OCI-LY7 (cell line): ENCODE results near the gene AS3MT. TPM values are rescaled to one million over a fixed set of nuclear protein-coding genes. Genes with fewer than 3 reads are reported as not detected.
"Not testable (repeated sequence)": the region's sequence is repeated elsewhere in the genome, so short reads cannot be mapped to it uniquely, and the experiment has no call there.

ENCODE experiments used
- BruUV-seq: library from RNA; stranded (reverse); fragments of 400-500 nt; replicated peaks from 2 replicates; lab custom pipeline; 2021; lab: Mats Ljungman, UMichigan
- CTCF ChIA-PET: fragments of 300-600 bp; sonication (Branson Sonifier 250); formaldehyde crosslinking; loops from one replicate; lab custom pipeline; 2022; ENCODE audit warnings: antibody characterized with exemption; ENCODE audit not compliant: unreplicated experiment; lab: Charles Lee
- POLR2A ChIA-PET: fragments of 300-600 bp; sonication (Branson Sonifier 250); formaldehyde crosslinking; loops from one replicate; lab custom pipeline; 2022; ENCODE audit warnings: antibody characterized with exemption; lab: Charles Lee
- DNase-seq: peaks from one replicate; pipeline ENCODE4 v3.0.0-alpha.2; 2015; ENCODE audit warnings: low spot score
- H2AFZ ChIP-seq: fragments of 200-600 bp; sonication (generic), shearing (Covaris generic); 2 replicates; pipeline ENCODE4 v1.6.1; 2014; ENCODE audit warnings: mild to moderate bottlenecking, antibody characterized with exemption, low read length, moderate library complexity
- H3K27ac ChIP-seq: fragments of 200-600 bp; sonication (generic); 2 replicates; pipeline ENCODE4 v1.5.1; 2014; ENCODE audit warnings: mixed run types, low read depth, mild to moderate bottlenecking, moderate library complexity, low read length, inconsistent platforms; ENCODE audit not compliant: poor library complexity, severe bottlenecking
- H3K36me3 ChIP-seq: fragments of 200-600 bp; sonication (generic); 2 replicates; pipeline ENCODE4 v1.6.1; 2014; ENCODE audit warnings: mild to moderate bottlenecking, antibody characterized with exemption, low read length, moderate library complexity, mixed read lengths; ENCODE audit not compliant: insufficient read depth
- H3K4me1 ChIP-seq: fragments of 200-600 bp; sonication (generic); 2 replicates; pipeline ENCODE4 v1.5.1; 2014; ENCODE audit warnings: mild to moderate bottlenecking, low read length; ENCODE audit not compliant: insufficient read depth, poor library complexity, severe bottlenecking
- H3K4me2 ChIP-seq: fragments of 200-600 bp; sonication (generic); 2 replicates; pipeline ENCODE4 v1.6.1; 2014; ENCODE audit warnings: mild to moderate bottlenecking, low read length
- H3K4me3 ChIP-seq: fragments of 200-600 bp; sonication (generic); 2 replicates; pipeline ENCODE4 v1.5.1; 2014; ENCODE audit warnings: mild to moderate bottlenecking, low read depth, low read length; ENCODE audit not compliant: poor library complexity, severe bottlenecking
- H3K79me2 ChIP-seq: fragments of 200-600 bp; sonication (generic); 2 replicates; pipeline ENCODE4 v1.6.1; 2016; ENCODE audit warnings: low read depth, mild to moderate bottlenecking, low read length, moderate library complexity, mixed read lengths; ENCODE audit not compliant: insufficient read depth
- H3K9me2 ChIP-seq: fragments of 200-600 bp; sonication (generic); 2 replicates; pipeline ENCODE4 v1.6.1; 2016; ENCODE audit warnings: mild to moderate bottlenecking, low read length, mixed read lengths; ENCODE audit not compliant: insufficient read depth
- H3K9me3 ChIP-seq: fragments of 200-600 bp; sonication (generic); 2 replicates; pipeline ENCODE4 v1.6.1; 2014; ENCODE audit warnings: mild to moderate bottlenecking, mixed run types, low read length, mixed read lengths
- H4K20me1 ChIP-seq: fragments of 200-600 bp; sonication (generic); 2 replicates; pipeline ENCODE4 v1.6.1; 2014; ENCODE audit warnings: mild to moderate bottlenecking, antibody characterized with exemption, low read length, moderate library complexity, mixed read lengths; ENCODE audit not compliant: insufficient read depth
- EZH2phosphoT487 ChIP-seq: fragments of 200-600 bp; sonication (generic); IDR thresholded peaks from 2 replicates; pipeline ENCODE4 v1.6.1; 2018; ENCODE audit warnings: low read depth, borderline replicate concordance, mild to moderate bottlenecking, mixed run types, antibody characterized with exemption, low read length, moderate library complexity, mixed read lengths
- intact Hi-C: fragments of 100-400 bp; cut with micrococcal nuclease; formaldehyde crosslinking; loops from one replicate; pipeline ENCODE4 v1.10.0; 2022; ENCODE audit not compliant: unreplicated experiment
- total RNA-seq, 2 experiments: library from RNA; depleted of rRNA in 1 of 2; stranded (reverse); fragments of >200 nt in 1 of 2; shearing (Covaris generic) in 1 of 2; gene quantifications; 2 replicates each; pipeline ENCODE4 v1.2.3, GENCODE V29; 2014 to 2022
- TF ChIP-seq, protein P1 (sequence below): fragments of 200-600 bp; sonication (generic); conservative IDR thresholded peaks from 2 replicates; pipeline ENCODE4 v1.5.1; 2014; ENCODE audit warnings: mild to moderate bottlenecking, antibody characterized with exemption, low read length, moderate library complexity, mixed read lengths

The AS3MT gene
- total RNA-seq, 2 experiments from 2014 or later, result not detected

GRCh38 chr10:102927311-102928010, 58.2 kb downstream of the AS3MT start:
- TF ChIP-seq, protein P1, sequence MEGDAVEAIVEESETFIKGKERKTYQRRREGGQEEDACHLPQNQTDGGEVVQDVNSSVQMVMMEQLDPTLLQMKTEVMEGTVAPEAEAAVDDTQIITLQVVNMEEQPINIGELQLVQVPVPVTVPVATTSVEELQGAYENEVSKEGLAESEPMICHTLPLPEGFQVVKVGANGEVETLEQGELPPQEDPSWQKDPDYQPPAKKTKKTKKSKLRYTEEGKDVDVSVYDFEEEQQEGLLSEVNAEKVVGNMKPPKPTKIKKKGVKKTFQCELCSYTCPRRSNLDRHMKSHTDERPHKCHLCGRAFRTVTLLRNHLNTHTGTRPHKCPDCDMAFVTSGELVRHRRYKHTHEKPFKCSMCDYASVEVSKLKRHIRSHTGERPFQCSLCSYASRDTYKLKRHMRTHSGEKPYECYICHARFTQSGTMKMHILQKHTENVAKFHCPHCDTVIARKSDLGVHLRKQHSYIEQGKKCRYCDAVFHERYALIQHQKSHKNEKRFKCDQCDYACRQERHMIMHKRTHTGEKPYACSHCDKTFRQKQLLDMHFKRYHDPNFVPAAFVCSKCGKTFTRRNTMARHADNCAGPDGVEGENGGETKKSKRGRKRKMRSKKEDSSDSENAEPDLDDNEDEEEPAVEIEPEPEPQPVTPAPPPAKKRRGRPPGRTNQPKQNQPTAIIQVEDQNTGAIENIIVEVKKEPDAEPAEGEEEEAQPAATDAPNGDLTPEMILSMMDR, result no peak
- TF ChIP-seq EZH2phosphoT487, result no peak
- no peaks in the 10 kb centered on the region for H3K9me3 ChIP-seq
- no peaks in the 10 kb centered on the region for H3K79me2 ChIP-seq
- no peak overlapping the region for H2AFZ ChIP-seq
- no peak for DNase-seq
- ChIA-PET CTCF (no interaction called here), POLR2A (no interaction called here)
- no peaks in the 10 kb centered on the region for H3K9me2 ChIP-seq
- H3K4me3 ChIP-seq, result no peak overlapping the region
- H4K20me1 ChIP-seq, result no peaks in the 10 kb centered on the region
- no peaks in the 10 kb centered on the region for H3K36me3 ChIP-seq
- no peak overlapping the region for H3K27ac ChIP-seq
- no peaks in the 10 kb centered on the region for H3K4me1 ChIP-seq
- no peak overlapping the region for H3K4me2 ChIP-seq
- intact Hi-C loops, result no loop called here
- BruUV-seq, result no TSS peak

DNA sequence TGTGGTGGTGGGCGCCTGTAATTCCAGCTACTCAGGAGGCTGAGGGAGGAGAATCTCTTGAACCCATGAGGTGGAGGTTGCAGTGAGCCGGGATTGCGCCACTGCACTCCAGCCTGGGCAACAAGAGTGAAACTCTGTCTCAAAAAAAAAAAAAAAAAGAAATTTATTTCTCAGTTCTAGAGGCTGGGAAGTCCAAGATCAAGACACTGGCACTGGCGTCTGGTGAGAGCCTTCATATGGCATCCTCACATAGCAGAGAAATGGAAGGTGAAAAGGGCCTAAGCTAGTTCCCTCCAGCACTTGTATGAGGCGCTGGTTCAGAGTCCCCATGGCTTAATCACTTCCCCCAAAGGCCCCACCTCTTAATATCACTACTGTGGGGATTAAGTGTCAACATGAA, 59.2 kb downstream of the AS3MT start:
- H3K36me3 ChIP-seq, CTCF ChIA-PET, H3K9me3 ChIP-seq, H3K27ac ChIP-seq, H3K4me1 ChIP-seq, H3K4me3 ChIP-seq, BruUV-seq, intact Hi-C loops, H3K79me2 ChIP-seq, POLR2A ChIA-PET, H2AFZ ChIP-seq, H3K4me2 ChIP-seq, DNase-seq, H4K20me1 ChIP-seq, H3K9me2 ChIP-seq: not testable (repeated sequence)

DNA sequence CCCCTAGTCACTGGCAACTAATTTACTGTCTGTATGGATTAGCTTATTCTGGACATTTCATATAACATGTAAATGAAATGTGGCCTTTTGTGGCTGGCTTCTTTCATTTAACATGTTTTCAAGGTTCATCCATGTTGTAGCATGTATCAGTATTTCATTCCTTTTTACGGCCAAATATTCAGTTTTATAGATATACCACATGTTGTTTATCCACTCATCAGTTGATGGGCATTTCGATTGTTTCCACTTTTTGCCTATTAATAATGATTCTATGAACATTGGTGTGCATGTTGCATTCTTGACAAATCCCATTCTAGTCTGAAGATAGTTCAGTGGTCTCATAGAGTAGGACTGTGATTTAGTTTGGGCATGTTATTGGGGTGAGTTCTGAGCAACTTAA, 61.5 kb downstream of the AS3MT start:
- intact Hi-C loops, result loop anchor here (5.0 kb wide), 1 partner anchor 117 kb away; no protein-coding TSS in a partner anchor
- no peaks in the 10 kb centered on the region for H3K9me3 ChIP-seq
- H3K4me3 ChIP-seq, result no peak overlapping the region
- DNase-seq, result no peak
- POLR2A ChIA-PET, result interaction anchor here (0.6 kb wide), 1 partner anchor 1517 kb away, joined by 3 read pairs; no protein-coding TSS in a partner anchor
- CTCF ChIA-PET, result no interaction called here
- H2AFZ ChIP-seq, result no peak overlapping the region
- no peaks in the 10 kb centered on the region for H3K4me1 ChIP-seq
- BruUV-seq, result no TSS peak
- TF ChIP-seq, protein P1, result no peak
- no peak for TF ChIP-seq EZH2phosphoT487
- no peaks in the 10 kb centered on the region for H3K36me3 ChIP-seq
- no peaks in the 10 kb centered on the region for H3K79me2 ChIP-seq
- no peak overlapping the region for H3K4me2 ChIP-seq
- no peak overlapping the region for H3K27ac ChIP-seq
- no peaks in the 10 kb centered on the region for H3K9me2 ChIP-seq
- H4K20me1 ChIP-seq, result no peaks in the 10 kb centered on the region
